ENCODE data around the gene ERO1B.

GRCh38 chr1:236207121-236207520 lies 74.6 kb downstream of the ERO1B start:
- TF ChIP-seq CTCF (IDR thresholded peaks at IDR 0.05) (no peak), POLR2A (IDR thresholded peaks at IDR 0.05) (no peak)

All from upper lobe of left lung (tissue), 4 donors.